NCI-H82 treated with DMSO at 0.1 percent for 48 hours (cell line): Measurements from ENCODE around the gene ZNF433.
"Not testable (repeated sequence)": the region's sequence is repeated elsewhere in the genome, so short reads cannot be mapped to it uniquely, and the experiment has no call there.

Experiments used
- DNase-seq: peaks from one replicate; lab custom pipeline; 2025; ENCODE audit not compliant: unreplicated experiment; lab: John Stamatoyannopoulos, UW

ZNF433 gene

GRCh38 chr19:12035220-12036172, at the start of gene ZNF433:
Gene ZNF433 (minus strand): TSS chr19:12035679. CDS start chr19:12035539, 140 bp downstream.
- peak; percentile 50 for DNase-seq

GRCh38 chr19:12083336-12083735, 47.9 kb upstream of the ZNF433 start:
- DNase-seq = not testable (repeated sequence)

GRCh38 chr19:12077375-12077774, 41.9 kb upstream of the ZNF433 start:
- no peak for DNase-seq

GRCh38 chr19:12076331-12076730, 40.9 kb upstream of the ZNF433 start:
- DNase-seq = not testable (repeated sequence)

GRCh38 chr19:12075538-12076139, 40.2 kb upstream of the ZNF433 start:
- no peak for DNase-seq

- DNase-seq = peak; percentile 27
Observed at GRCh38 chr19:12064590-12065538, 29.4 kb upstream of the ZNF433 start, which contains the start of gene ZNF844. Gene ZNF844 (plus strand): TSS chr19:12064731. CDS start chr19:12064874, 143 bp downstream.

- DNase-seq = no peak
Observed at GRCh38 chr19:12055784-12056183, 20.3 kb upstream of the ZNF433 start.

GRCh38 chr19:12052497-12053169, 17.2 kb upstream of the ZNF433 start, which contains the start of gene ZNF878:
Gene ZNF878 (minus strand): TSS chr19:12052961. CDS start chr19:12052801, 160 bp downstream.
- peak; percentile 71 for DNase-seq

GRCh38 chr19:12052091-12052496, 16.6 kb upstream of the ZNF433 start:
- no peak for DNase-seq

- DNase-seq = no peak
Observed at GRCh38 chr19:12047868-12048267, 12.4 kb upstream of the ZNF433 start.

- DNase-seq = no peak
Observed at GRCh38 chr19:12043752-12044422, 8.4 kb upstream of the ZNF433 start.

- DNase-seq = no peak
Observed at GRCh38 chr19:12042893-12043292, 7.4 kb upstream of the ZNF433 start.

GRCh38 chr19:12034620-12035019, 859 bp downstream of the ZNF433 start:
- no peak for DNase-seq

- DNase-seq = no peak
Observed at GRCh38 chr19:12034198-12034597, 1.3 kb downstream of the ZNF433 start.

- DNase-seq = no peak
Observed at GRCh38 chr19:12015753-12016116, 19.7 kb downstream of the ZNF433 start.

- no peak for DNase-seq
Observed at GRCh38 chr19:12015015-12015752, 20.3 kb downstream of the ZNF433 start.

GRCh38 chr19:12000152-12000981, 35.1 kb downstream of the ZNF433 start:
- no peak for DNase-seq

- no peak for DNase-seq
Observed at GRCh38 chr19:11995174-11995573, 40.3 kb downstream of the ZNF433 start.
